GM18520 (cell line): Measurements from ENCODE around the gene PLPP1.
"Not testable (repeated sequence)": the region's sequence is repeated elsewhere in the genome, so short reads cannot be mapped to it uniquely, and the experiment has no call there.

Experiments used
- ATAC-seq: cut with Tn5 transposase; IDR thresholded peaks from one replicate; pipeline ENCODE4 v1.9.1; 2021; ENCODE audit not compliant: unreplicated experiment

The PLPP1 gene

DNA sequence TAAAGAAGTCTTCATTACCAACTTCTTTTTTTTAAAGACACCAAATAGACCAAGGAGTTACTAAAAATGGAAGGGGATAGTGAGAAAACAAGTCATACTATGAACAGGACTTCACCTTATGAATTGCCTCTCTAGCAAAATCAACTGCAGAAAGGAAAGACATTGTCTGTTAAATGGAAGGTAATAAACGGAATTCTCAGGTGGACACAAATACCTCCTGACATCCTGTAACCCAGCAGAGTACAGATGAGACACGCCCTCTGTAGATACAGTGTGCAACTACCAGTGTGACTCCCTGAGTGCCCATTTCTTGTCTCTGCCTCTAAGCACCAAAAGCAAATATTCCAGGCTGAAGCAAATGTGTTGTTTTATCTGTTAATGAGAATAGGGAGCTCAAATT is 12.2 kb upstream of the PLPP1 start:
- no peak for ATAC-seq

DNA sequence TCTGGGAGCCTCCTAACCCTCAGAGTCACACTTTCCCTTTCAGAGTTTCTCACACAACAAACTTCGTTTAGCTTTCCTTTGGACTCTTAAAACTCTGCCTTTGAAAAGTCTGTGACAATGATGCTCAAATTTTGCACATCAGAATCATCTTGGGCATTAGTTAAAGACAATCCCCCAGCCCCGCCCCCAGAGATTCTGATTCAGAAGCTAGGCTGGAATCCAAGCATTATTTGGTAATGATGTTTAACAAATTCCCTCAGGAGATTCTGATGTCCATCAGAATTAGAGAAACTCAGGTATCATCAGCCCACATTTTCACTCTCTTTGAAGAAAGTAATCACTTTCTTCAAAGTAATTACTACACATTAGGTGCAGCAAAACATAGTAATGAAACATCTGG is 9.6 kb upstream of the PLPP1 start:
- ATAC-seq: no peak

DNA sequence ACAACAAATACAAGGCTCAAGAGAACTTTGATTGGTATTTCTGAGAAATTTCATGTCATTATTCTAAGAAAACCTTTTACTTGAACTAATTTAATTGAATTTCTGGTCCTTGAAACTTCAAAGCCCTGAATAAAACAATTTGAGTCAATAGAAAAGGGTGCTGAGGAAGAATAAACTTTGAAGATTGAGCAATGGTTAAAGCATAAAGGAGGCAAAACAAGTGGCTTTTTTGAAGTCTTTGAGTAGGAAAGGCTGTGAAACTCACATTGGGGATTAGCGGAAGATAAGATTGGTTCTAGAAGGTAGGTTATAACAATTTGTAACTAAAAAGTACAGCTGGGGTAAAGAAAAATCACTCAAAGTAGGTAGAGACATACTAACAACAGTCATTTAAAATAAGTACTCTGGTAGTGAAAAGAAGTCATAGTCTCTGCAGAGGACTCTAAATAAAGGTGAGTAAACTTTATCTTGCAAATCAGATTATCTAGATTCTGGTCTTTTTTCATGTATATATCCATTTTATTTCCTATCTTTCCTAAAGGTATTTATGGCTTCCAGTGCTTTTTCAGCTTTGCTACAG is 6.4 kb upstream of the PLPP1 start:
- no peak for ATAC-seq

DNA sequence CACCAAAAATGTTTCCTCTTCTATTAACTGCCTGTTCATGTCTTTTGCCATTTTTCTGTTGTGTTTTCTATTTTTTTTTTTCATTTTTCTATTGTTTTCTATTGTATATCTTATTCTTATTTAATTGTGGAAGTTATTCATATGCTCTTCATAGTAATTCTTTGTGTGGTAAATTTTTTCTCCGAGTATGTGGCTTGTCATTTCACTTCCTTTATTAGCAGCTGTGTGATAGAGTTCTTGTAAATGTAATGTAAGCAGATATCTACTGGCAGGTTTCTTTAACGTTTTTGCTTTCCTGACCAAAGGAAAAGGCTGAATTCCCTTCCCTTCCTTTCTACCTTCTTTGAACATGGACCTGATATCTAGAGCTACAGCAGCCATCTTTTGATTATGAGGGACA is 5.8 kb upstream of the PLPP1 start:
- peak; percentile 26 for ATAC-seq

DNA sequence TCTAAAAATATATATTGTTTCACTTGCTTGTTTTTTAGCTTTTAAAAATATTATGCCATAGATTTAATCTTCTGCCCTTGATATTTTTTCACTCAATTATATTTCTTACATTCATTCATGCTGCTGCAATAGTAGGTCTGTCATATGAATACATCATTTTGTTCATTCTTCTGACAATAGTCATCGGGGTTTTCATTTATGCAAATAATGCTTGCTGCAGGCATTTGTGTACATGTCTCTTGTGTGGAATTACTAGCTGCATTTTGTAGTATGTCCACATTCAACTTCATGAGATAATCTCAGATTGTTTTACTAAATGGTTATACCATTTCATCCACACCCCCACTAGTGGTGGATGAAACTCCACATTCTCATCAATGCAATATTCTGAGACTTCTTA is 5.3 kb upstream of the PLPP1 start:
- ATAC-seq: peak; percentile 43

DNA sequence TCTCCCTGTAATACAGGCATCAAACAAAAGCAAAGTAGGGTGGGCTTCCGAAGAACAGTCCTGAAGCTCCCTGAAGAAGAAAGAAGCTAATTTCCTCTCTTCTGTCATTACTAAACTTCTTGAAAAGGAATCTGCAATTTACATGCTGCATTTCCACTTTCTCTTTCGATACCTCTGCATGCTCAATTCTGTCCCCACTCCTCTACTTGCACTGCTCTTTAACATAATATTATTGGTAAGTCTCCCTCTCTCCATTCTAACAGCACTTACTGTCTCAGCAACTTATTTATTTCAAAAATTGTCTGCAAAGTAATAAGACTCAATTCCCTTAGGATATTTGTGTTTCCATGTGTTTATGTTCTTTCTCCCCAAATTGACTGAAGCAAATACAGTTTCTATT is 3.9 kb upstream of the PLPP1 start:
- peak; percentile 21 for ATAC-seq

GRCh38 chr5:55537315-55537714 is 2.6 kb upstream of the PLPP1 start:
- not testable (repeated sequence) for ATAC-seq

DNA sequence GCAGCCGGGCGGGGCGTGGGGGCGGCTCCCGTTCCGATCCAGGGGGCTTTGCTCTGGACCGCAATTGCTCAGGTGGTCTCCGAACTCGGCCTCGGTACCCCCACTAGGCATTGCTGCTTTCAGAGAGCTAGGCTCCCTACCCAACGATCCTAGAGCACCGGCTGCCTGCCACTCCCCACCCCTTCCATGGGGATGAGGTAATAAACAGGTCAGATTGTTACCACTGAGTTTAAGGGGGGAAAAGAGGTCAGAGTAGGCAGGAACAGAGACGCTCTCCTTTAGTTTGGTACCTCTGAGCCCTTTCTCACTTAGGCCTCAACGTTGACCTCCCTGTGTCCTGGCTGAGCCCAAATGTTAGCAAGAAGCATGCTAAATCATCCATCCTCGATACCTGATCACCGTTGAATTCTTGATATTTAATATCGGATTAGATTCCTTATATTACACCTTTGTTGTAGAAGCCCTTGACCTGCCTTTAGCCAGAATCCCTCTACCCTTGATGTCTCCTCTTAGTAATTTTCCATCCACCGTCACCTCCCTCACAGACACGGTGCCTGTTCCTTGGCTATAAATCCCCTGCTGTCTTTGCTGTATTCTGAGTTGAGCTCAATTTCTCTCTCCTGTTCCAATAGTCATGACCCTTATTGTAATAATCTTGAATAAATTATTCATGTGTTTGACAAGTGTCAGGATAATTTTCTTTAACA is 588 bp upstream of the PLPP1 start:
- ATAC-seq: no peak

GRCh38 chr5:55533521-55534435 is 986 bp downstream of the PLPP1 start:
- peak; percentile 22 for ATAC-seq

GRCh38 chr5:55530669-55531068 is 4.1 kb downstream of the PLPP1 start:
- no peak for ATAC-seq

- no peak for ATAC-seq
Observed at GRCh38 chr5:55524816-55525215, 9.9 kb downstream of the PLPP1 start.

DNA sequence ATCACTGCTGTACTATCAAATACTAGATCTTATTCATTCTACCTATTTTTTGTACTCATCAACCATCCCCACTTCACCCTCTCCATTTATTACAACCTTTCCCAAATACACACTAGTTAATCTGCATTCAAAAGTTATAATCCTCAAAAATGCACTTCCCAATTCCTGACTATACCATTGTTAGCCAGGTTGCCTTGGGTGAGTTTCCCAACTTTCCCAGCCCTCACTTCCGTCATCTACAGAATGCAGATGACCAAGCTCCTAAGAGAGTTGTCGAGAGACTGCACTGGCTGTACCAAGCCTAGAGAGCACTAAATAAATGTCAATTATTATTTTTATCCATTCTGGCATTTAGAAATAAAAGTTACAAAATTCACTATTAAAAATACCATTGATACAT is 11.5 kb downstream of the PLPP1 start:
- no peak for ATAC-seq

DNA sequence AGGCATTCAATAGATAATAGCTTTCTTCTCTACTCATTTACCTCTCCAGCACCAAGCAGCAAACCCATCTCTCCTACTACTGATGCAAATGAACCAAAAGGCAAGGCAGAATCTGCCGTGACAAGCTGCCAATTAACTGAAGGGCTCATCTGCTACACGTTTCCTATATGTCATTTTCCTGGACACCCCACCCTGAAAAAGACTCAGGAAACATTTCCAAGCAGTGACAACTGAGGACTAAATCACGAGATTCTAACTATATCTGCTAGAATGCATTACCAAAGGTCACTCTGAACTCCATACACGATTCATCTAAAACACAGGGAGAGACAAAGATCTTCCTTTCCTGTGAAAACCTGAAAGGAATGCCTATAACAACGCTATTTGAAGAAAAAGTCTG is 12.9 kb downstream of the PLPP1 start:
- ATAC-seq: no peak

DNA sequence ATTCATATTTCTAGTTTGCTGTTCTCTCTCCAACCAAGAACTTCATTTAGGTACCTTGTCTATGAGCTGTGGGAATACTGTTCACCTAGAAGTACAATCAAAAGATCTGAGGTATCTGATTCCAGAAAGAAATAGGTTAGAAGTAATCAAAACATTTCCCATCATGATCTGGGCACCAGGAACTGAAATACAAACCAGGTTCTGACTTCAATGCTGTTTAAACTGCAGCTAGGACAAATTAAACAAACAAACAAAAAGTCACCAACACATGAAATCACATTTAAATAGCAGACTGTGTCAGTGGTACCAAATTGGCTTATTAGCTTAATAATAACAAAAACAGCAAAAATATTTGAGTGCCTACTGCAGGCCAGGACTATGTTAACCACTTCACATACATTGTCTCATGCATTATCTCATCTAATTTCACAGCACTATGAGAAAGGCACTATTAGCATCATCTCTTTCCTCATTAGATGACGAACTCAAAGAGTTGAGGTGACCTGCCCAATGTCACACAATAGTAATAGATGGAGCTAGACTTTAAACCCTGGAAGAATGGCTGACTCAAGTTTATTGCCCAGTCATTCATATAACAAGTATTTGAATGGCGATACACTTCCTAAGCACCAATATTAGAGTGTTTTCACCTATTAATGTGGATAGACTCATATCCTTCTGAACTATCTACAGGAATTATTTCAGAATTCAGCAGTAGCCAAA is 14.5 kb downstream of the PLPP1 start:
- ATAC-seq: no peak

GRCh38 chr5:55518831-55519390 is 15.9 kb downstream of the PLPP1 start:
- no peak for ATAC-seq

- ATAC-seq: no peak
Observed at GRCh38 chr5:55517804-55518203, 17.0 kb downstream of the PLPP1 start.

GRCh38 chr5:55511010-55511409 is 23.8 kb downstream of the PLPP1 start:
- ATAC-seq: no peak

DNA sequence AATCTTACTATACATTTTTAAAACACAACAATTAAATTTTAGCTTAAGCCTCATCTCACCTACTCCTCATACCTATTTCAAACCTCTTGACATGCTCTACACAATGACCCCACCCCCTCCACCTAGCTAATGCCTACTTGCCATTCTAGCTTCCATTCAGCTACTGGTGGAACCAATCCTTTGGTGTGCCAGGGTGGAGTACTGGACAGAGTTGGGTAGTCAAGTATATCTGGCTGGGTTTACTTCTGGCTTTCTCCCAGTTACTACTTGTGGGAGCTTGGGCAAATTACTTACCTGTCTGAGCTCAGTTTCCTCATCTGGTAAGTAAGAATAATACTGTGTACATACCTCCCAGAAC is 24.3 kb downstream of the PLPP1 start:
- no peak for ATAC-seq

DNA sequence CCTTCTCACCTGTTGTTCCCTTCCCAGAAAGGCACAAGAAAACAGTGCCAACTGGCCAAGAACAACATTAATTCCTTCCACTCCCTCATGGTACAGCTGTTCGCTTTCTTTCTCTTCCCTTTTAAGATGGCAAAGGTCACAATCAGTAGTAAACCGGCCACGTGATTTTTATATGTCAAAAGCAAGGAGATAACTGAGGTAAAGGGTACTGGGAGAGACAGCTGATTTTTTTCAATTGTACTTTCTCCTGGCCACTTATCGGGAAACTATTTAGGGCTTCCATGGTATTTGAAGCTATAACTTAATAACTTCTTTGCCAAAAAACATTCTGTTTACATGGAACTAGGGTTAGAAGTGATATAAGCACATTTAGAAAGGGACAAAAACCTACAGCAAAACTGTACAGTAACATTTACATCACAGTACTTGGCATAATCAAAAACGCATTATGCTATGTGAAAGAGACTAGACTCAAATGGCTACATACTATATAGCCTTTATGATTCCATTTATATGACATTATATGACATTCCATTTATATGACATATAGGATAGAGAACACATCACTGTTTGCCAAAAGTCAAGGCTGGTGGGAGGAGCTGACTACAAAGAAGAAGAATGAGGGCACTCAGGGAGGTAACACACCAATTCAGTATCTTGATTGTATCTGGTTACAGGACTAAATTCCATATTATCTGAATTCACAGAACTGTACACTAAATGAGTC is 24.8 kb downstream of the PLPP1 start:
- no peak for ATAC-seq

- no peak for ATAC-seq
Observed at GRCh38 chr5:55509097-55509496, 25.7 kb downstream of the PLPP1 start.
